Rectal smooth muscle tissue (tissue), 1 donor: ENCODE measurements around the gene SEMA3A.

Experiments
- H3K27ac ChIP-seq: one replicate; pipeline ENCODE4 v1.7.0; 2013; ENCODE audit warnings: low read depth, low read length, inconsistent platforms
- H3K27me3 ChIP-seq: one replicate; pipeline ENCODE4 v1.7.0; 2013; ENCODE audit warnings: low read length; ENCODE audit not compliant: control insufficient read depth, insufficient read depth
- H3K36me3 ChIP-seq: one replicate; pipeline ENCODE4 v1.7.0; 2013; ENCODE audit warnings: low read length; ENCODE audit not compliant: control insufficient read depth, insufficient read depth
- H3K4me1 ChIP-seq: one replicate; pipeline ENCODE4 v1.7.0; 2013; ENCODE audit warnings: low read length; ENCODE audit not compliant: control insufficient read depth, insufficient read depth
- H3K4me3 ChIP-seq: one replicate; pipeline ENCODE4 v1.7.0; 2013; ENCODE audit warnings: low read length
- H3K9ac ChIP-seq: one replicate; pipeline ENCODE4 v1.7.0; 2013; ENCODE audit warnings: low read length

Gene SEMA3A

GRCh38 chr7:84040355-84040754 lies 154.2 kb downstream of the SEMA3A start:
- no peak overlapping the region for H3K27ac ChIP-seq
- no peaks in the 10 kb centered on the region for H3K27me3 ChIP-seq

GRCh38 chr7:84039432-84039831 lies 155.2 kb downstream of the SEMA3A start:
- Histone ChIP-seq H3K27me3 (no peaks in the 10 kb centered on the region), H3K4me1 (no peaks in the 10 kb centered on the region), H3K27ac (no peak overlapping the region), H3K9ac (no peak overlapping the region), H3K4me3 (no peak overlapping the region), H3K36me3 (no peaks in the 10 kb centered on the region)

More at GRCh38 chr7:84040355-84040754, 154.2 kb downstream of the SEMA3A start:
- H3K36me3 ChIP-seq: no peaks in the 10 kb centered on the region
- no peaks in the 10 kb centered on the region for H3K4me1 ChIP-seq
- no peak overlapping the region for H3K4me3 ChIP-seq
- no peak overlapping the region for H3K9ac ChIP-seq

- Histone ChIP-seq H3K9ac (no peak overlapping the region), H3K27ac (no peak overlapping the region), H3K4me3 (no peak overlapping the region), H3K4me1 (peaks cover 6% of the 10 kb centered on the region), H3K36me3 (no peaks in the 10 kb centered on the region), H3K27me3 (no peaks in the 10 kb centered on the region)
Observed at GRCh38 chr7:84027678-84028077, 166.9 kb downstream of the SEMA3A start.

GRCh38 chr7:84025332-84025927 lies 169.2 kb downstream of the SEMA3A start:
- H3K4me3 ChIP-seq: no peak overlapping the region
- no peak overlapping the region for H3K27ac ChIP-seq
- H3K27me3 ChIP-seq: no peaks in the 10 kb centered on the region
- no peak overlapping the region for H3K9ac ChIP-seq
- H3K36me3 ChIP-seq: no peaks in the 10 kb centered on the region
- peaks cover 6% of the 10 kb centered on the region for H3K4me1 ChIP-seq

GRCh38 chr7:84022684-84023308 lies 171.8 kb downstream of the SEMA3A start:
- Histone ChIP-seq H3K27ac (no peak overlapping the region), H3K36me3 (no peaks in the 10 kb centered on the region), H3K9ac (no peak overlapping the region), H3K4me1 (peaks cover 6% of the 10 kb centered on the region), H3K27me3 (no peaks in the 10 kb centered on the region), H3K4me3 (no peak overlapping the region)

- no peak overlapping the region for H3K27ac ChIP-seq
- no peak overlapping the region for H3K9ac ChIP-seq
- H3K4me1 ChIP-seq: peaks cover 6% of the 10 kb centered on the region
- H3K27me3 ChIP-seq: no peaks in the 10 kb centered on the region
- no peak overlapping the region for H3K4me3 ChIP-seq
- H3K36me3 ChIP-seq: no peaks in the 10 kb centered on the region
Observed at GRCh38 chr7:84022009-84022408, 172.6 kb downstream of the SEMA3A start.

- H3K36me3 ChIP-seq: no peaks in the 10 kb centered on the region
- peaks cover 6% of the 10 kb centered on the region for H3K4me1 ChIP-seq
- H3K9ac ChIP-seq: no peak overlapping the region
- H3K27ac ChIP-seq: no peak overlapping the region
- H3K27me3 ChIP-seq: no peaks in the 10 kb centered on the region
- no peak overlapping the region for H3K4me3 ChIP-seq
Observed at GRCh38 chr7:84021292-84021908, 173.2 kb downstream of the SEMA3A start.

GRCh38 chr7:84017651-84018050 lies 176.9 kb downstream of the SEMA3A start:
- Histone ChIP-seq H3K9ac (no peak overlapping the region), H3K36me3 (no peaks in the 10 kb centered on the region), H3K4me1 (no peaks in the 10 kb centered on the region), H3K27ac (no peak overlapping the region), H3K27me3 (no peaks in the 10 kb centered on the region), H3K4me3 (no peak overlapping the region)

GRCh38 chr7:84013616-84014240 lies 180.9 kb downstream of the SEMA3A start:
- no peak overlapping the region for H3K4me3 ChIP-seq
- no peaks in the 10 kb centered on the region for H3K36me3 ChIP-seq
- H3K27ac ChIP-seq: no peak overlapping the region
- H3K9ac ChIP-seq: no peak overlapping the region
- H3K27me3 ChIP-seq: no peaks in the 10 kb centered on the region
- no peaks in the 10 kb centered on the region for H3K4me1 ChIP-seq

GRCh38 chr7:84009782-84010181 lies 184.8 kb downstream of the SEMA3A start:
- H3K9ac ChIP-seq: no peak overlapping the region
- no peak overlapping the region for H3K4me3 ChIP-seq
- no peaks in the 10 kb centered on the region for H3K27me3 ChIP-seq
- no peaks in the 10 kb centered on the region for H3K4me1 ChIP-seq
- H3K27ac ChIP-seq: no peak overlapping the region
- H3K36me3 ChIP-seq: no peaks in the 10 kb centered on the region

GRCh38 chr7:84009051-84009450 lies 185.5 kb downstream of the SEMA3A start:
- Histone ChIP-seq H3K9ac (no peak overlapping the region), H3K27ac (no peak overlapping the region), H3K4me3 (no peak overlapping the region), H3K36me3 (no peaks in the 10 kb centered on the region), H3K4me1 (no peaks in the 10 kb centered on the region), H3K27me3 (no peaks in the 10 kb centered on the region)

- Histone ChIP-seq H3K4me1 (no peaks in the 10 kb centered on the region), H3K27me3 (no peaks in the 10 kb centered on the region), H3K9ac (no peak overlapping the region), H3K4me3 (no peak overlapping the region), H3K27ac (no peak overlapping the region), H3K36me3 (no peaks in the 10 kb centered on the region)
Observed at GRCh38 chr7:84003191-84003590, 191.4 kb downstream of the SEMA3A start.
